Ecto neural progenitor cell (in vitro differentiated cells): ENCODE data around the gene DCP1B.

Experiments
- DNase-seq: peaks from one replicate; pipeline ENCODE4 v3.0.0-alpha.2; 2018; ENCODE audit warnings: low spot score

DCP1B gene

DNA sequence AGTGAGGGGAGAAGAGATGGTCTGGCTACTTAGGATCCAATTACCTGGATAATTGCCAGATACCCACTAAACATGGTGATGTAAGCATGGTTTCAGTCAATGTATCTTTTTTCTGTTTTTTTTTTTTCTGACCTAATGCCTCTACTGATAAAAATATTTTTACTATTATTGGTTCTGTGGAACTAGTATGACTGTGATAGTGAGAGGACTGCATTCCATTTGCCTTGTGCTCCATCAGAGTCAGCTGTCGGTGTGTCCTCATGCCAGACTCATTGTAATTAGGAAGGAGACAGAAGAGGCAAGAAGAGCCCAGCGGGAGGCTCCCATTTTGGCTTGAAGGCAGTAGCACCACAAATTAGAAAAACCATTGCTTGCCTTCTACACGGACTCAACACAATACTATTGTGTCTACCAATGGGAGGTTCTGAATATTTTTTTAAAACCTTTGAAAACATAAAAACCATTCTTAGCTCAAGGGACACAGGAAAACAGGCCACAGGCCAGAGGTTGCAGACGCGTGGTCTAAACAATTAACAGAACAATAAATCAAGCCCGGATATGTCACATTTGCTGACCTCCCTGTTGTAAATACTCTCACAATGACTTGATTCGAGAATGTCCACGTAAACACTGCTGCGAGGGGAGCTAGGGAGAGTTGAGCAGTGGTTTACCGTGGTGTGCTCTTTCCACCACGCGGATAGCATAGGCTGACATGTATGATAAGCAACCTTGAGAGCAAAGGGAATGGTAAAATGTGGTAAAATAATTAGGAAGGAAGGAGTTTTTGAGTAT is 13.5 kb upstream of the DCP1B start:
- DNase-seq: no peak

GRCh38 chr12:2016862-2017545 is 12.7 kb upstream of the DCP1B start:
- no peak for DNase-seq

DNA sequence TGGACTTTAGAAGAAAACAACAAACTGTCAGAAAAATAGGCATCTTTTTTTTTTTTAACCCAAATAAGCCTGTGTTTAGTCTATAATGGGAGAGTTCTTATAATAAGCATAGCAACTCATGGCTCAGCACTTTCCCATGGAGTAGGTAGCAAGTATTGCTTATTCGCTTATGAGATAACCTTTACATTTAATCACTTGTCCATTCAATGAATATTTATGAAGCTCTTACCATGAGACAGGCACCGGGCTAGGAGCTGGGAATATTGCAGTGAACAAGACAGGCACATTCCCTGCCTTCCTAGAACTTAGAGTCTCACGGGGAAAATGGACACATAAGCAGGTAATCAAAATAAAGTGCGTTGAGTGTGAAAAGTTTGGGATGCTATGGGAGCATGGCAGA is 10.0 kb upstream of the DCP1B start:
- no peak for DNase-seq

DNA sequence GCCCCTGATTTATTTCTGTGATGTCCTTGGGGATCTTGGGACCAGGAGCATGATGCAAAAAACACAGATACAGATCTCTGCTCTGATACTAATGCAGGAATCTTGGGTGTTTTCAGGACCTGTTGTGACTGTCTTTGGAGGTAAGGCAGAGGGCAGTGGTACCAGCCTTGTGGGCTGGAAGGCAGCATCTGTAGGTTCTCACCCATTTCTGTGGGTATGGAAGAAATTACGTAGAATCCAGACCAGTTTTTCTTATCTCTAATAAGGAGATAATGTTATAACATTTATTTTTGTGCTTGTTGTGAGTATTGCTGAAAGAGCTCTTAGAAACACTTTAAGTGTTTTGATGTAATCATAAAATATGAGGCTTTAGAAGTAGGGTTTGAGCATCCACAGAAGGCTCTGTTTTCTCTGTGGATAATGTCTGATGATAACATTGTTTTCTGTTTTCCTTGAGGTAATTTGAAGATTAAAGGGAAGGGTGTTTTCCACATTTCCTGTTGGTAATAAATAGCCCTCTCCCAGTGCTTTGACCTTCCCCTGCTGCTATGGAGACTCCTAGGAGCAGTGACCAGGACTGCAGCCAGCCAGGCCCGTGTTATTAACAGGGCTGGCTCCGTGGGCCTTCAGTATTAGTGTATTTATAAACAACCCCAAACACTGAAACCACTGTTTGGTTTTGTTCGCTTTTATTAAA is 9.4 kb upstream of the DCP1B start:
- DNase-seq: no peak

GRCh38 chr12:2013086-2013485 is 8.8 kb upstream of the DCP1B start:
- DNase-seq: no peak

- no peak for DNase-seq
Observed at GRCh38 chr12:2011643-2012607, 7.7 kb upstream of the DCP1B start.

DNA sequence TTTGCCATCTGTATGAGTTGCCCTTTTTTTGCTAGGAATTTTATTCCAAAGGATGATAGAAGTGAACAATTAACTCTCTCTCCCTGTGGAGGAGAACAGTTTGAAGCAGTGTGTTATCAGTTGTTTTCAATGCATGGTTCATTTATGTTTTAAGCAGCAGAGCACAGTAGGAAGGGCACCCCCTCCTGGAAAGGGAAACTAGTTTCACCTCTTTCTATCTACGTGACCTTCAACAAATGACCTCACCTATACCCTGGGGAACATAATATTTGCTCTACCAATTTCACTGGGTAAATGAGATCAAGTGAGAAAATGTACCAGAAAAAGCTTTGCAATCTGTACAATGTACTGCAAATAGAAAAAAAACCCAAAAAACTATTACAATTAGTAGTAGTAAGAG is 5.4 kb upstream of the DCP1B start:
- no peak for DNase-seq

DNA sequence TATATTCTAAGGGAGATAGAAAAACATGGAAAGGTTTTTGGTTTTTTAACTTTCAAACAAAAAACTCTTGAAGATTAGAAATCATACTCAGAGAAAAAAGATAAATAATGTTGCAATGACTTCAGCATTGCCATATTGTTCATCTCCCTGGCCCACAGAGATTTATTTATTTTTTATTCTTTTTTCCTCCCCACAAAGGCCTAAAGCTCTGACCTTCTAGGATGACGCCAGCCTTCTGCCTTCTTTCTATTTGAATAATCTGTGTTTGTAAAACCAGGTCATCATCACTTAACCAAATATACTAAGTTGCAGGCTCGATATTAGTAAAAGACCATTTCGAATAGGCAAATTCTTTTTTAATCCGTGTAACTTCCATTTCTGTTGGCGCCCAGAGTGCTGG is 4.4 kb upstream of the DCP1B start:
- DNase-seq: no peak

DNA sequence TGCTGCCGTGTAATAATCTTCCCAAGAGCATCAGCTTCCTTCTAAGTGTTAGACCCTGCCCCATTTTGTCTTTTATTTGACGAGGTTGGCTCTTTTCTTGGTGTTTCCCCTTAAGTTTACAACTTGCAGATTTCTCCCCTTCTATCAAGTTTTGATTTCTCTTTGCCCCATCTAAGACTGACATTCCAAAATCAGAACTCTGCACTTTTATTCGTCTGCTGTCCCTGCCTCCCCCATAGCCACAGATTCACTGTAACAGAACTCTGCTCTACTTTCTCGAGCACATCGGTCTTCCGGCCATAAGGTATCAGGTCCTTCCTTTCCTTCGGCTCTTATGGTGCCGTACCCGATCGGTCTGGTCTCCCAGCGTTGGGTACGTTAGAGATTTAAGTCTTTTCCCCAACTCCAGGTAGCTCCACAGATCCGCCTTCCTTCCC is 563 bp downstream of the DCP1B start:
- DNase-seq: no peak

DNA sequence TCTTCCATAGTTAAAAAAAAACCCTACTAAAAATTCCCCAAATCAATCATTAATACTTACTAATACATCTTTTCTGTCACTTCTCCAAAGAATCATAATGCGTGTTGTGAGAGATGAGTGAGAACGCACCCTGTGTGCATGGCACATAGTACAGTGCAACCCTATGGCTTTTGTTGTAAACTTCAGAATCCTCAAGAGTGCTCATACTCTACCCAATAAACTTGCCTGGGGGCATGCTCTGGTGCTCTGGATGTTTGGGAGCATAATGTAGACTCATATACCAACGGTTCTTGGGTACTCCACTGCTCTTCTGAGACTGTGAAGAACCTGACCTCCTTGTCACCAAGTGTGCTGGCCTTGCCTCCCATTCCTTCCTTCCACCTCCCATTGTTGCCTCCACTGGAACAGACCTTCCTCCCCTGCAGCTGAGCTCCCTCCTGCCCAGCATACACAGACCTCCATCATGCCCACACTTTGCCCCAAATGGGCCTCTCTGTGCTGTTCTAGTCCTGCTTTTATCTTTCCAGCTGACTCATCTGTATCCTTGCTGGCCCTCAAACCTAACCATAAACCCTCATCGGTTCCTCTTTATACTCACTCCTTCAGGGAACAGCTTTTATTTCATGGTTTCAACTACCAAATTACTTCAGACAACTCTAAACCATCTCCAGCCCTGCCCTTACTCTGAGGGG is 8.9 kb downstream of the DCP1B start:
- DNase-seq: no peak

- no peak for DNase-seq
Observed at GRCh38 chr12:1994429-1995143, 9.7 kb downstream of the DCP1B start.

DNA sequence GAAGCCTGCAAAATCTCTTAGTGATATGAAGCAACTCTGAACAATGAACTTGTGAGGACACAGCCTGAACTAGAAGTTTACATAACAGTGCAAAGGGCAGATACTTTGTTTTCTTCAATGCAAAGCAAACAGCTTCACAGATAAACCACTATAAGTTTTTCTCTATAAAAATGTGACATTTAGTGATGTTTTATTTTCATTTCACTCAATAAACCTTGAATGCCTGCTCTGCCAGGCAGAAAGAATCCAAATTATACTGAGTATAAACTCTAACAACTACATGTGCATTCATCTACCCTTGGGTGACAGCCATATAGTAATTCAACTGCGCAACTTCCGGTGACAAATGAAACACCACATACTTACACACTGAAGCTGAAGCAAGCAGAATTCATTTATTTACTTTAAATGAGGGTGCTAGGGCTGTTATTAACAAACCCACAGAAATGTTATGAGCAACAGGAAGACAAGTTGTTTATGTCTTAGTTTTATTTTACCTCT is 10.3 kb downstream of the DCP1B start:
- no peak for DNase-seq

GRCh38 chr12:1993341-1993740 is 10.9 kb downstream of the DCP1B start:
- DNase-seq: no peak

- DNase-seq: no peak
Observed at GRCh38 chr12:1992732-1993131, 11.5 kb downstream of the DCP1B start.

- DNase-seq: no peak
Observed at GRCh38 chr12:1989111-1989510, 15.1 kb downstream of the DCP1B start.

- DNase-seq: no peak
Observed at GRCh38 chr12:1984759-1985158, 19.5 kb downstream of the DCP1B start.

- DNase-seq: no peak
Observed at GRCh38 chr12:1980282-1980681, 24.0 kb downstream of the DCP1B start.

- no peak for DNase-seq
Observed at GRCh38 chr12:1978078-1978862, 26.0 kb downstream of the DCP1B start.

- DNase-seq: no peak
Observed at GRCh38 chr12:1977588-1977987, 26.7 kb downstream of the DCP1B start.

- DNase-seq: no peak
Observed at GRCh38 chr12:1977109-1977508, 27.1 kb downstream of the DCP1B start.
